Thyroid gland (tissue), 4 donors: ENCODE results near the gene GPANK1. TPM values are rescaled to one million over a fixed set of nuclear protein-coding genes. Genes with fewer than 3 reads are reported as not detected.

Experiments used
- DNase-seq, 2 donors: peaks; one replicate each; pipeline ENCODE4 v3.0.0-alpha.2; 2019
- H3K27ac ChIP-seq, 3 donors: fragments of 200-600 bp; sonication (generic); 1 replicate in 2 of 3; 2 replicates in 1 of 3; pipeline ENCODE4 v1.5.1; 2016 to 2019; ENCODE audit warnings: mild to moderate bottlenecking in 1 of 3, moderate library complexity in 1 of 3
- H3K27me3 ChIP-seq: fragments of 200-600 bp; sonication (generic); one replicate; pipeline ENCODE4 v1.5.1; 2019
- H3K36me3 ChIP-seq, 2 donors: fragments of 200-600 bp; sonication (generic); one replicate each; pipeline ENCODE4 v1.5.1; 2016 to 2019
- H3K4me1 ChIP-seq, 2 donors: fragments of 200-600 bp; sonication (generic); one replicate each; pipeline ENCODE4 v1.5.1; 2017 to 2019
- H3K4me3 ChIP-seq, 3 donors: fragments of 200-600 bp; sonication (generic); replicated peaks in 1 of 3; 1 replicate in 2 of 3; 2 replicates in 1 of 3; pipeline ENCODE4 v1.5.1; 2016; ENCODE audit warnings: mild to moderate bottlenecking in 1 of 3
- H3K9me3 ChIP-seq: fragments of 200-600 bp; sonication (generic); one replicate; pipeline ENCODE4 v1.5.1; 2017
- CTCF ChIP-seq, 6 experiments: fragments of 200-600 bp in 3 of 6; fragments of 450-650 bp in 3 of 6; sonication (generic) in 3 of 6; IDR thresholded peaks; one replicate each; pipeline ENCODE4 v1.5.1; 2016 to 2019; ENCODE audit warnings: antibody characterized with exemption in 6 of 6, mild to moderate bottlenecking in 2 of 6, inconsistent platforms in 1 of 6, moderate library complexity in 1 of 6
- POLR2A ChIP-seq, 2 donors: fragments of 450-650 bp; IDR thresholded peaks; one replicate each; pipeline ENCODE4 v1.6.1; 2017; ENCODE audit warnings: antibody characterized with exemption in 2 of 2, mild to moderate bottlenecking in 2 of 2, moderate library complexity in 1 of 2
- WGBS, 2 donors: methylation state at CpG; one replicate each; pipeline ENCODE4 v1.1.5; 2017; 5-methylcytosine and 5-hydroxymethylcytosine counted together
- intact Hi-C: fragments of 100-400 bp; cut with DNase I; formaldehyde crosslinking; loops from one replicate; pipeline ENCODE4 v1.15.1; 2023
- total RNA-seq, 4 donors: library from RNA; depleted of rRNA; stranded (reverse); fragments of >200 nt; gene quantifications; one replicate each; pipeline ENCODE4 v1.2.3, GENCODE V29; 2016

Gene GPANK1
- total RNA-seq, 4 donors from 2014 or later, result 15.7 to 23.2 (median 22.1) TPM

- no peak for DNase-seq
- TF ChIP-seq CTCF (IDR thresholded peaks at IDR 0.05) (no peak), POLR2A (IDR thresholded peaks at IDR 0.05) (no peak)
- H3K4me1 ChIP-seq, result no peaks in the 10 kb centered on the region
- H3K27ac ChIP-seq, result no peak overlapping the region
- intact Hi-C loops, result no loop called here
- H3K4me3 ChIP-seq, result no peak overlapping the region
- 88 to 98% methylated on average over 4 of the region's 4 CpGs for WGBS, 2 donors
- H3K27me3 ChIP-seq, result no peaks in the 10 kb centered on the region
- peaks cover 66 to 71% of the 10 kb centered on the region in 2 donors for H3K36me3 ChIP-seq
- H3K9me3 ChIP-seq, result no peaks in the 10 kb centered on the region
Observed at GRCh38 chr6:31692353-31692752, 27.6 kb upstream of the GPANK1 start.

- 96 to 97% methylated on average over 11 to 12 of the region's 12 CpGs for WGBS, 2 donors
- no peaks in the 10 kb centered on the region for H3K4me1 ChIP-seq
- H3K36me3 ChIP-seq, result peaks cover 73 to 77% of the 10 kb centered on the region in 2 donors
- no peak overlapping the region for H3K4me3 ChIP-seq
- no peak overlapping the region for H3K27ac ChIP-seq
- H3K9me3 ChIP-seq, result no peaks in the 10 kb centered on the region
- H3K27me3 ChIP-seq, result no peaks in the 10 kb centered on the region
- no peak for DNase-seq
- TF ChIP-seq CTCF (IDR thresholded peaks at IDR 0.05), result no peak
- no peak for TF ChIP-seq POLR2A (IDR thresholded peaks at IDR 0.05)
- intact Hi-C loops, result no loop called here
Observed at GRCh38 chr6:31691564-31692108, 26.8 kb upstream of the GPANK1 start.

- Histone ChIP-seq H3K4me1 (no peaks in the 10 kb centered on the region), H3K36me3 (peaks cover 75 to 76% of the 10 kb centered on the region in 2 donors), H3K9me3 (no peaks in the 10 kb centered on the region), H3K27me3 (no peaks in the 10 kb centered on the region), H3K27ac (no peak overlapping the region), H3K4me3 (no peak overlapping the region)
- intact Hi-C loops, result no loop called here
- WGBS, 2 donors, result 94 to 95% methylated on average over 6 of the region's 6 CpGs
- DNase-seq, result no peak
- TF ChIP-seq CTCF (IDR thresholded peaks at IDR 0.05) (no peak), POLR2A (IDR thresholded peaks at IDR 0.05) (no peak)
Observed at GRCh38 chr6:31691078-31691463, 26.3 kb upstream of the GPANK1 start.

DNA sequence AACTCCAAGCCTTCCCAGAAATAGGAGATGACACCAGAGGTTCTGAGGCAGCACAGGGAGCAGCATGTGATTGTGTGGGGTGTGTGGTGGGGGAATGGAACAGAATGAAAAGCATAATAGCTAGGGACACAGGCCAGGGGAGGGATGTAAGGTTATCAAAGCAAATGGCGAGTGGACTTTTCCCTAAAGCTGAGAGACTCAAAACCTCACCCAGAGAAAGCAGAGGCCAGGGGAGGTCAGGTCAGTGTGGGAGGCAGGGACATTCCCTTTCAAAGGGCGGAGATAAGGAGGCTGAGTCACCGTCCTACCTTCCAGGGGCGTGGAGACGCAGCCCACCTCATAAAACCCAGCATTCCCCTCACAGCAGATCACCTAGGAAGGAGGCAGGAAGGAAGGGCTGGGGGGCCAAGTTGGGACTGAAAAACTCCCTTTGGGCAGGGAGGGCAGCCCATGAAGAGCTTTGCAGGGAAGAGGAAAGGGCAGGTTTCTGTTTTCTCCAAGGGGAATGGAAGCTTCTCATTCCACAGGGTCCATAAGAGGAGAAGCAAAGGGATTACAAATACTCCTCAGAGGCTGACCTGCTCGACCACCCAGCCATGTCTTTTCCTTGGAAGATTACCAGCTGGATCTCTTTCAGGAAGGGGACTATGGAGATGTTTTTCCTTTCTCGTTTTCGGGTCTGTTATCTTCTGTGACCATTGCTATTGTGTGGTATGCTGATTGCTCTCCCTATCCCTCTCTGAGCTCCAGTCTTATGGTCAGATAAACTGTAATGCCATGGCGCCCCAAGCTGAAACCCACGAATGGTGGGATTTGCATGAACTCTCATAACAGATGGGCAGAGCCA is 25.7 kb upstream of the GPANK1 start:
- no peak overlapping the region for H3K27ac ChIP-seq
- TF ChIP-seq POLR2A (IDR thresholded peaks at IDR 0.05) (no peak), CTCF (IDR thresholded peaks at IDR 0.05) (no peak)
- H3K4me1 ChIP-seq, result no peaks in the 10 kb centered on the region
- no peaks in the 10 kb centered on the region for H3K27me3 ChIP-seq
- H3K36me3 ChIP-seq, result peaks cover 68 to 71% of the 10 kb centered on the region in 2 donors
- 73% methylated on average over 10 of the region's 10 CpGs for WGBS, 2 donors
- H3K4me3 ChIP-seq, result no peak overlapping the region
- intact Hi-C loops, result no loop called here
- DNase-seq, result no peak
- no peaks in the 10 kb centered on the region for H3K9me3 ChIP-seq
